ENCODE data around the gene DYNC1I1. TPM values are rescaled to one million over a fixed set of nuclear protein-coding genes. Genes with fewer than 3 reads are reported as not detected.

The DYNC1I1 gene
- total RNA-seq, 1 experiment from 2014 or later, result 3.2 TPM

- Histone ChIP-seq H4K8ac (replicated peaks; ENCODE audit: insufficient read length, low read depth, low read length) (no peak overlapping the region), H3K27me3 (ENCODE audit: insufficient read depth, low read length) (no peaks in the 10 kb centered on the region), H3K9ac (ENCODE audit: extremely low read depth, insufficient read length, low read length) (no peak overlapping the region), H3K56ac (ENCODE audit: insufficient read length, low read depth, low read length) (no peak overlapping the region), H2AFZ (ENCODE audit: low read length) (no peak overlapping the region), H3K4ac (ENCODE audit: low read depth, low read length) (no peak overlapping the region), H3K14ac (ENCODE audit: insufficient read depth, low read length) (no peak overlapping the region), H2BK20ac (ENCODE audit: low read depth, low read length, poor library complexity, severe bottlenecking) (no peak overlapping the region), H2BK5ac (ENCODE audit: insufficient read length, low read length) (no peak overlapping the region), H3K79me1 (ENCODE audit: insufficient read depth, low read depth, low read length, poor library complexity, severe bottlenecking) (no peaks in the 10 kb centered on the region), H4K91ac (ENCODE audit: insufficient read length, low read depth, low read length) (no peak overlapping the region), H4K20me1 (ENCODE audit: control insufficient read depth, insufficient read depth, insufficient read length) (no peaks in the 10 kb centered on the region), H3K4me1 (ENCODE audit: insufficient read depth, low read length) (no peaks in the 10 kb centered on the region), H4K5ac (ENCODE audit: insufficient read length, low read depth, low read length) (no peak overlapping the region), H3K79me2 (ENCODE audit: insufficient read depth, low read length) (no peaks in the 10 kb centered on the region), H3K4me2 (ENCODE audit: insufficient read depth, insufficient read length, low read length) (no peak overlapping the region), H3T11ph (ENCODE audit: low read length) (no peak overlapping the region), H3K9me3 (ENCODE audit: control insufficient read depth, low read depth, low read length) (no peaks in the 10 kb centered on the region), H3K23ac (ENCODE audit: insufficient read length, low read depth, low read length) (no peak overlapping the region), H3K23me2 (ENCODE audit: insufficient read length, low read depth, low read length, poor library complexity, severe bottlenecking) (no peaks in the 10 kb centered on the region), H2AK5ac (ENCODE audit: insufficient read length, low read length) (no peak overlapping the region), H3K18ac (ENCODE audit: insufficient read length, low read depth, low read length) (no peak overlapping the region), H2BK15ac (ENCODE audit: low read depth, low read length) (no peak overlapping the region), H2BK12ac (ENCODE audit: insufficient read length, low read depth, low read length) (no peak overlapping the region), H3K27ac (ENCODE audit: insufficient read length, low read depth, low read length) (no peak overlapping the region), H2BK120ac (ENCODE audit: low read depth, low read length, poor library complexity, severe bottlenecking) (no peak overlapping the region)
- H3K9me3 Mint-ChIP-seq, result no peaks in the 10 kb centered on the region
- no peak for DNase-seq
- no peaks in the 10 kb centered on the region for H3K36me3 Mint-ChIP-seq (ENCODE audit: insufficient read depth in 1 of 3, low read depth in 3 of 3)
- TF ChIP-seq, protein P1, sequence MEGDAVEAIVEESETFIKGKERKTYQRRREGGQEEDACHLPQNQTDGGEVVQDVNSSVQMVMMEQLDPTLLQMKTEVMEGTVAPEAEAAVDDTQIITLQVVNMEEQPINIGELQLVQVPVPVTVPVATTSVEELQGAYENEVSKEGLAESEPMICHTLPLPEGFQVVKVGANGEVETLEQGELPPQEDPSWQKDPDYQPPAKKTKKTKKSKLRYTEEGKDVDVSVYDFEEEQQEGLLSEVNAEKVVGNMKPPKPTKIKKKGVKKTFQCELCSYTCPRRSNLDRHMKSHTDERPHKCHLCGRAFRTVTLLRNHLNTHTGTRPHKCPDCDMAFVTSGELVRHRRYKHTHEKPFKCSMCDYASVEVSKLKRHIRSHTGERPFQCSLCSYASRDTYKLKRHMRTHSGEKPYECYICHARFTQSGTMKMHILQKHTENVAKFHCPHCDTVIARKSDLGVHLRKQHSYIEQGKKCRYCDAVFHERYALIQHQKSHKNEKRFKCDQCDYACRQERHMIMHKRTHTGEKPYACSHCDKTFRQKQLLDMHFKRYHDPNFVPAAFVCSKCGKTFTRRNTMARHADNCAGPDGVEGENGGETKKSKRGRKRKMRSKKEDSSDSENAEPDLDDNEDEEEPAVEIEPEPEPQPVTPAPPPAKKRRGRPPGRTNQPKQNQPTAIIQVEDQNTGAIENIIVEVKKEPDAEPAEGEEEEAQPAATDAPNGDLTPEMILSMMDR (conservative IDR thresholded peaks at IDR 0.05), result no peak
- H3K4me1 Mint-ChIP-seq, result no peaks in the 10 kb centered on the region
- WGBS (ENCODE audit: extremely low coverage, insufficient read length, low lambda C conversion rate), result no CpG with 5 or more reads among the region's 4 CpGs
- H3K27me3 Mint-ChIP-seq (ENCODE audit: low read depth), result peaks cover 3% of the 10 kb centered on the region; the same call in 1 of the 2 replicates
- H3K27ac Mint-ChIP-seq, result 0 out of 7 replicates have a peak overlapping the region, but pooled peaks of 1 of the 3 experiments have one; percentile 10
- H3K4me3 Mint-ChIP-seq, result no peak overlapping the region
Observed at GRCh38 chr7:95886501-95887090, 114.2 kb downstream of the DYNC1I1 start.
